Upper lobe of right lung (tissue), 1 donor: Measurements from ENCODE around the gene PIKFYVE. TPM values are rescaled to one million over a fixed set of nuclear protein-coding genes. Genes with fewer than 3 reads are reported as not detected.
"Not testable (repeated sequence)": the region's sequence is repeated elsewhere in the genome, so short reads cannot be mapped to it uniquely, and the experiment has no call there.

Experiments used
- ATAC-seq: fragments of 200-7000 bp; cut with Tn5 transposase; one replicate; pipeline ENCODE4 v1.9.1; 2020; ENCODE audit warnings: mild to moderate bottlenecking, moderate library complexity
- DNase-seq: peaks from one replicate; pipeline ENCODE4 v3.0.0-alpha.2; 2020
- H3K27ac ChIP-seq: fragments of 200-600 bp; one replicate; pipeline ENCODE4 v1.8.0; 2022
- H3K27me3 ChIP-seq: fragments of 200-600 bp; one replicate; pipeline ENCODE4 v1.8.0; 2022; ENCODE audit warnings: mild to moderate bottlenecking
- H3K36me3 ChIP-seq: fragments of 200-600 bp; one replicate; pipeline ENCODE4 v1.8.0; 2022
- H3K4me1 ChIP-seq: fragments of 200-600 bp; one replicate; pipeline ENCODE4 v1.8.0; 2022
- H3K4me3 ChIP-seq: fragments of 200-600 bp; one replicate; pipeline ENCODE4 v1.8.0; 2022; ENCODE audit warnings: mild to moderate bottlenecking
- H3K9me3 ChIP-seq: fragments of 200-600 bp; one replicate; pipeline ENCODE4 v1.8.0; 2022
- CTCF ChIP-seq: fragments of 200-600 bp; IDR thresholded peaks from one replicate; pipeline ENCODE4 v1.8.0; 2022; ENCODE audit warnings: antibody characterized with exemption
- intact Hi-C: fragments of 100-400 bp; cut with DNase I; formaldehyde crosslinking; loops from one replicate; pipeline ENCODE4 v1.11.0; 2022
- long read RNA-seq: library from polyadenylated mRNA; unstranded; transcript quantifications from one replicate; pipeline ENCODE4 v2.0.0, GENCODE V29; 2021
- total RNA-seq: library from RNA; stranded (reverse); fragmentation: NEBNext Ultra II Directional; extraction: Animal tissue kit (Norgen Biotek cat#: 25700); gene quantifications from one replicate; pipeline ENCODE4 v1.2.1, GENCODE V29; 2021
- donor health status: DM: no; HTN: yes; CAD: no; lungs with severe emphysema.

PIKFYVE gene
- total RNA-seq: 32.5 TPM
- long read RNA-seq, partial matches to known transcripts: 9 of 14 reads
- long read RNA-seq, other reads (novel, unspliced or antisense): 5 of 14 reads

GRCh38 chr2:208265801-208266552 is at the start of gene PIKFYVE:
TSS of gene PIKFYVE (plus strand) at chr2:208266255. CDS start at chr2:208271520, 5,265 bp downstream.
- Histone ChIP-seq H3K4me1 (peaks cover 31% of the 10 kb centered on the region), H3K9me3 (no peaks in the 10 kb centered on the region), H3K4me3 (peak within 1 kb of the TSS; percentile 100), H3K27ac (peak within 1 kb of the TSS; percentile 96), H3K36me3 (no peaks in the 10 kb centered on the region), H3K27me3 (no peaks in the 10 kb centered on the region)
- TF ChIP-seq CTCF: no peak
- intact Hi-C loops: no loop called here
- peak; percentile 97 for DNase-seq
- ATAC-seq: peak; percentile 99

- H3K9me3 ChIP-seq, intact Hi-C loops, H3K4me3 ChIP-seq, ATAC-seq, H3K27me3 ChIP-seq, DNase-seq, H3K4me1 ChIP-seq, H3K36me3 ChIP-seq, H3K27ac ChIP-seq: not testable (repeated sequence)
These were observed 44.2 kb upstream of the PIKFYVE start for GRCh38 chr2:208221873-208222272.

- ATAC-seq (no peak), DNase-seq (no peak)
- Histone ChIP-seq H3K27ac (no peak overlapping the region), H3K4me3 (no peak overlapping the region), H3K9me3 (no peaks in the 10 kb centered on the region), H3K36me3 (no peaks in the 10 kb centered on the region), H3K4me1 (no peaks in the 10 kb centered on the region), H3K27me3 (no peaks in the 10 kb centered on the region)
- no peak for TF ChIP-seq CTCF
- intact Hi-C loops: no loop called here
These were observed 43.7 kb upstream of the PIKFYVE start for GRCh38 chr2:208222351-208222750.

- Histone ChIP-seq H3K4me3 (no peak overlapping the region), H3K4me1 (no peaks in the 10 kb centered on the region), H3K9me3 (no peaks in the 10 kb centered on the region), H3K27ac (no peak overlapping the region), H3K27me3 (no peaks in the 10 kb centered on the region), H3K36me3 (no peaks in the 10 kb centered on the region)
- no peak for TF ChIP-seq CTCF
- intact Hi-C loops: no loop called here
- ATAC-seq: no peak
- no peak for DNase-seq
These were observed 41.3 kb upstream of the PIKFYVE start for GRCh38 chr2:208224802-208225201.

GRCh38 chr2:208227581-208228232 is 38.3 kb upstream of the PIKFYVE start:
- H3K9me3 ChIP-seq: no peaks in the 10 kb centered on the region
- no peaks in the 10 kb centered on the region for H3K4me1 ChIP-seq
- TF ChIP-seq CTCF: no peak
- DNase-seq (no peak), ATAC-seq (peak; percentile 25)
- intact Hi-C loops: no loop called here
- no peak overlapping the region for H3K27ac ChIP-seq
- H3K27me3 ChIP-seq: no peaks in the 10 kb centered on the region
- no peak overlapping the region for H3K4me3 ChIP-seq
- no peaks in the 10 kb centered on the region for H3K36me3 ChIP-seq

GRCh38 chr2:208228476-208228875 is 37.6 kb upstream of the PIKFYVE start:
- no peak for TF ChIP-seq CTCF
- Histone ChIP-seq H3K4me1 (no peaks in the 10 kb centered on the region), H3K36me3 (no peaks in the 10 kb centered on the region), H3K9me3 (no peaks in the 10 kb centered on the region), H3K27ac (no peak overlapping the region), H3K27me3 (no peaks in the 10 kb centered on the region), H3K4me3 (no peak overlapping the region)
- ATAC-seq: no peak
- intact Hi-C loops: no loop called here
- no peak for DNase-seq
